NCI-H446 treated with DMSO at 0.1 percent for 48 hours (cell line): Measurements from ENCODE around the gene NUP88.

Experiments
- DNase-seq: peaks from one replicate; lab custom pipeline; 2025; lab: John Stamatoyannopoulos, UW

The NUP88 gene

GRCh38 chr17:5419959-5420653 lies 644 bp upstream of the NUP88 start, which contains the start of gene RPAIN:
RPAIN (plus strand) TSS chr17:5420182; CDS start chr17:5420211, 29 bp downstream.
- peak; percentile 84 for DNase-seq

GRCh38 chr17:5418858-5419355 lies 555 bp downstream of the NUP88 start:
- no peak for DNase-seq

DNA sequence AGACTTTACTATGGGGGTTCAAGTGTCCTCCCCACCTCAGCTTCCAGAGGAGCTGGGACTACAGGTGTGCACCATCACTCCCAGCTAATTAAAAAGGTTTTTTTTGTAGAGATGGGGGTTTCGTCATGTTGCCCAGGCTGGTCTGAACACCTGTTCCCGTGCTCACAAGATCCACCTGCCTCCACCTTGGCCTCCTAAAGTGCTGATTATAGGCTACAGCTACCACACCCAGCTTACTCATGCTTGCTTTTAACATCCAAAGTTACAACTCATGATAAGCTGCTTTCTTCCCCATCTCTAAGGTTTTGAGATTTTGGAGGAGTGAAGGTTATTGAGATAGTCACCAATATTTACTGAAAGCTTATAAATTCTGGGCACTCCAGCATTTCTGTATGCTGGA lies 2.6 kb downstream of the NUP88 start:
- DNase-seq: no peak

- DNase-seq: no peak
Observed at GRCh38 chr17:5413682-5414081, 5.8 kb downstream of the NUP88 start.

DNA sequence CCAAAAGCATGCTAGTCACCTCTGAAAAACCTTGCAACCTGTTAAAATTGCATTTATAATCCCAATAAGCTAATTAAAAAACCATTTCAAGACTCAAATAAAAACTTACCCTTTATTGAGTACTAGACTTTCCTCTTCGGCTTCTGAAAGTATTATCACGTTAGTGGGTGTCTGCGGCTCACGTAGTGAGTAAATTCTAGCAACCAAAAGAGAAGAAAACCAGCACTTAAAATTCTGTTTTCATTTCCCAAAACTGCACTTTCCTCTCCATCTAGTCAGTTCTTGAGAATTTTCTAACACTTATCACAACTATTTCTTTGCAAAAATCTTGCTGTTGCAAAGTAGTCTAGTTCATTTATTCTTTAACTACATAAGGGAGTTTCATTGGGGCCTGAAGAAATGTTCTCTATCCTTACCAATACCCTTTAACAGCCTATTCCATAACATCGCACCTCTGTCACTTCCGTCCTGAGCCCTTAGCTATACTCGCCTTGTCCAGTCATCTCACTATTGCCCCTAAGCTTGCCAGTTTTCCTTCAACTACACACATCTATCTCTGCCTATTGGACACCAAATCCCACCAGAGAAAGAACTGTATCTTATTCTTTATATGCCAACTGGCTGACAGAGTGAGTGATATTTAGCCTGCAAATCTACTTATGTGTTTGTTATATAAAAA lies 8.7 kb downstream of the NUP88 start:
- no peak for DNase-seq

GRCh38 chr17:5408186-5408585 lies 11.3 kb downstream of the NUP88 start:
- no peak for DNase-seq

GRCh38 chr17:5405400-5405799 lies 14.1 kb downstream of the NUP88 start:
- DNase-seq: no peak

DNA sequence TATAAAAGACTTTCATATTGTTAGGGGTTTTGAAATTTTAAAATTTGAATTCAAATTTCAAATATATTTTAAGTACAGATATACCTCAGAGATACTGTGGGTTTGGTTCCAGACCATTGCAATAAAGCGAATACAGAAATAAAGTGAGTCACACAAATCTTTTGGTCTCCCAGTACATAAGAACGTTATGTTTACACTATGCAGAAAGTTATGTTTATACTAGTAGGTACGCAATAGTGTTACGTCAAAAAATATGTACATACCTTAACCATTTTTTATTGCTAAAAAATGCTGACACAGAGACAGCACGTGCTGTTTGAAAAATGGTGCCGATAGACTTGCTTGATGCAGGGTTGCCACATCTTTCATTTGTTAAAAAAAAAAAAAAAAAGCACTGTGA lies 19.7 kb downstream of the NUP88 start:
- DNase-seq: no peak

DNA sequence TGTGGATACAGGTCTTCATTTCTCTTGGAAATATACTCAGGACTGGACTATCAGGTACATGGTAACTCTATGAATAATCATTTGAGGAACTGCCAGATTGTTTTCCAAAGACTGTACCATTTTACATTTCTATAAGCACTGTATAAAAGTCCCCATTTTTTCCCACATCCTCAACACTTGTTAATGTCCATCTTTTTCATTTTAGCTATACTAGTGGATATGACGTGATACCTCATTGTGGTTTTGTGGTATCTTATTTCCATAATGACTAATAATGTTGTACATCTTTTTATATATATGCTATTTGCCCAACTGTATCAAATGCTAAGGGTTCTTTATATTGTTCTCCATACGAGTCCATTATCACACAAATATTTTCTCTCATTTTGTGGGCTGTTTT lies 22.9 kb downstream of the NUP88 start:
- DNase-seq: no peak

GRCh38 chr17:5391678-5392077 lies 27.8 kb downstream of the NUP88 start:
- no peak for DNase-seq

DNA sequence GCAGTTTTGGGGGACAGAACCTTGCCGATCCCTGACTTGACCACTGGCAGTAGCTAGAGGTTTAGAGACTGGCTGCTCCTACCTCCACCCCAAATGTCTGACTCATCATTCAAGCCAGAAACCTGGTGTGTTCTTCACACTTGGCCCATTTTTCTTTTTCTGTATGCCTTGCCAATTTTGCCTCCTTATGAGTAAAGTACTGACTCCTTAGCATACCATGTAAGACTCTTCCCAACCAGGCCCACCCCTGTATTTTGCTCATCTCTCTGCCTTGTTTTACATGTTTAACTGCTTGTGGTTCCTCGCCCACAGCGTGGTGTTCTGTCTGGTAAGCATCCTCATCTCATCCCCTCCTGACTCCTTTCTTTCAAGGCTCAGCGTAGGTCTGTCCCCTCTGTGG lies 37.9 kb downstream of the NUP88 start:
- DNase-seq: no peak

GRCh38 chr17:5380491-5381135 lies 38.8 kb downstream of the NUP88 start:
- DNase-seq: no peak

GRCh38 chr17:5379351-5380107 lies 39.9 kb downstream of the NUP88 start:
- DNase-seq: no peak

GRCh38 chr17:5378566-5379207 lies 40.8 kb downstream of the NUP88 start:
- DNase-seq: no peak

GRCh38 chr17:5373112-5373511 lies 46.4 kb downstream of the NUP88 start:
- no peak for DNase-seq

DNA sequence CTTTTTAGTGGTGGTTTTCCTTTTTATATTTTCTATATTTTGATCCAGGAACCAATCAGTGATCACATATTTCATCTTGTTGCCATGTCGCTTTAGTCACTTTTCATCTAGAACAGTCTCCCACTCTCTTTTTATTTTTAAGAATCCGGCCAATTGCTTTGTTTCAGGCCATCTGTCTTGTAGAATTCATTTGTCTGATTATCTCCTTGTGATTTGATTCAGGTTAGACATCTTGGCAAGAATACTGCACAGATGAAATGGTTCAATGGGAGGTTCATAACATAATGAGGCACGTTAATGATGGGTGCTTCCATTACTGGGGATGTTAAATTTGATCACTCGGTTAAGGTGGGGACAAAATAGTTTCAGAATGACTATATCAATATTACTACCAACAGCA lies 49.1 kb downstream of the NUP88 start:
- no peak for DNase-seq

DNA sequence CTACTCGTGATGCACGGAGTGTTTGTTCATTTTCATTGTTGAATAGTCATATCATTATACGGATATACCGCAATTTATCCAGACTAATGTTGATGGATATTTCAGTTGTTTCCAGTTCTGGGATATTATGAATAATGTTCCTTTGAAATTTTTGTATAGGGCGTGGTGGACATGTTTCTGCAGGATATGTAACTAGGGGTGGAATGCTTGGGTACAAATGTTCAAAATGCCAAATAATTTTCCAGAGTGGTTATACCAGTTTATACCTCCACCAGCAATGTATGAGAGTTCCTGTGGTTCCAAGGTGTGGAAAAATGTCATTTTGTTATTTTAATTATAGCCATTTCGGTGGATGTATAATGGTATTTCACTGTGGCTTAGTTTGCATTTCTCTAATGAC lies 53.6 kb downstream of the NUP88 start:
- no peak for DNase-seq

GRCh38 chr17:5364696-5365095 lies 54.8 kb downstream of the NUP88 start:
- DNase-seq: no peak

DNA sequence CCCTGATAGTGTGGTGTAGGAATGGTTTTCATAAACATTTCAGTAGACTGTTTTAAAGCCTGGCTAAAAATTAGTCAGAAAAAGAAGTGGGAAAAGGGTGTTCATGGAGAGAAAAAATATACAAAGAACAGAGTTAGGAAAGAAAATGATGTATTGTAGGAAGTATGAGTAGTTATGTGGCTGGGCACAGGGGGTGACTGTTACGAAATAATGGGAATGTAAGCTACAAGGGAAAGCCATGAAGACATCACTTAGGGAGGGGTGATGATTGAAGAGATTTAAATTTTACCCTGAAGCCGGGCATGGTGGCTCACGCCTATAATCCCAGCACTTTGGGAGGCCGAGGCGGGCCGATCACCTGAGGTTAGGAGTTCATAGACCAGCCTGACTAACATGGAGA lies 55.3 kb downstream of the NUP88 start:
- DNase-seq: no peak

DNA sequence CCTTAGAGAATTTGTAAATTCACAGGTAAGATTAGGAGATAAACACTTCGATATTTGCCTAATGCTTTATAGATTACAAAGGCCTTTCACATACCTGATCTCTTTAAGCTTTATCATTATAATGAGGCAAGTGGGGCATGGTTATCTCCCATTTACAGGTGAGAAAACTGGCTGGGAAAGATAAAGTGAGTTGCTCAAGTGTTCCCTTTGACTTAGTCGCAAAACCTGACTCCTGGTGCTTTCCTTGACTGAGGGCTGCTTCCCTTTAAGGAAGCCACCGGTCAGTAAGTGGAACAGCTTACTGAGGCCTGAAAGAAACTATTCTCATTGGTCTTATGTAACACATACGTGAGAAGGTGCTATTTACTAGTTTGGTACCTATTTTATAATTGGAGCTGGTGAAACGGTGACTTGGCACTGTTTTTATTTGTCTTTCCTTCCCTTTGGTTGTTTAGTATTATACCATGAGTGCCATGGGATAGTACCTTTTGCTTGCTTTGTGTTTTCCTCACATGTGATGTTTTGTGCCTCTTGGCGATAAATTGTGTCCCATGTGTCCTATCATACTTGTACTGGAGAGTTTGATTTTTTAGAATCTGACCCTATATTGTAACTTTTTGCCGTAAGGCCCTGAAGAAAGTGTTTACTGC lies 57.2 kb downstream of the NUP88 start:
- DNase-seq: no peak

DNA sequence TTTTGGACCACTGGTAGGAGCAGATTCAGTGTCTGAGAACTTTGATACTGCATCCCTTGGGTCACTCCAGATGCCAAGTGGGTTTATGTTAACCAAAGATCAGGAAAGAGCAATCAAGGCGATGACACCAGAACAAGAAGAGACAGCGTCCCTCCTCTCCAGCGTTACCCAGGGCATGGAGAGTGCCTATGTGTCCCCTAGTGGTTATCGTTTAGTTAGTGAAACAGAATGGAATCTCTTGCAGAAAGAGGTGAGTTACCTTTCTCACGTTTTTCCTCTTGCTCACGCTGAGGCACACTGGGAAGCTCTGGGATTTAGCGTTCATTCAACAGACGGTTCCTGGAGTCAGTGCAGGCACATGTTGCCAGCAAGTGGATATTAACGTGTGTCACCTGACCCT lies 58.0 kb downstream of the NUP88 start:
- no peak for DNase-seq
